Activated CD4-positive, alpha-beta memory T cell treated with anti-CD3 and anti-CD28 coated beads for 36 hours (primary cell): Measurements from ENCODE around the gene NPAS2. TPM values are rescaled to one million over a fixed set of nuclear protein-coding genes. Genes with fewer than 3 reads are reported as not detected.

Experiments
- CTCF ChIA-PET: fragments of 350-600 bp; sonication (Branson Sonifier 250); formaldehyde crosslinking; loops from one replicate; lab custom pipeline; 2021; ENCODE audit warnings: antibody characterized with exemption, inconsistent platforms; lab: Charles Lee
- POLR2A ChIA-PET: fragments of 350-600 bp; sonication (Branson Sonifier 250); formaldehyde crosslinking; loops from one replicate; lab custom pipeline; 2021; ENCODE audit warnings: antibody characterized with exemption; lab: Charles Lee
- DNase-seq: peaks from one replicate; pipeline ENCODE4 v3.0.0-alpha.2; 2020
- H3K27ac Mint-ChIP-seq: one replicate; pipeline ENCODE4 v1.8.0; 2021; ENCODE audit warnings: mixed read lengths
- H3K27me3 Mint-ChIP-seq: one replicate; pipeline ENCODE4 v1.8.0; 2021; ENCODE audit warnings: mixed read lengths
- H3K36me3 Mint-ChIP-seq: one replicate; pipeline ENCODE4 v1.8.0; 2021; ENCODE audit warnings: mixed read lengths
- H3K4me1 Mint-ChIP-seq: one replicate; pipeline ENCODE4 v1.8.0; 2021; ENCODE audit warnings: low read depth, mixed read lengths
- H3K4me3 Mint-ChIP-seq: one replicate; pipeline ENCODE4 v1.8.0; 2021; ENCODE audit warnings: mild to moderate bottlenecking, mixed read lengths
- H3K9me3 Mint-ChIP-seq: one replicate; pipeline ENCODE4 v1.8.0; 2021; ENCODE audit warnings: mixed read lengths
- intact Hi-C: fragments of 100-400 bp; cut with micrococcal nuclease; formaldehyde crosslinking; loops from one replicate; pipeline ENCODE4 v1.15.1; 2023
- total RNA-seq, 2 experiments: library from RNA; stranded (reverse); gene quantifications; one replicate each; pipeline ENCODE4 v1.2.3, GENCODE V29; 2021

NPAS2 gene
- total RNA-seq, 2 experiments from 2014 or later, result 1.4 to 2.3 TPM

DNA sequence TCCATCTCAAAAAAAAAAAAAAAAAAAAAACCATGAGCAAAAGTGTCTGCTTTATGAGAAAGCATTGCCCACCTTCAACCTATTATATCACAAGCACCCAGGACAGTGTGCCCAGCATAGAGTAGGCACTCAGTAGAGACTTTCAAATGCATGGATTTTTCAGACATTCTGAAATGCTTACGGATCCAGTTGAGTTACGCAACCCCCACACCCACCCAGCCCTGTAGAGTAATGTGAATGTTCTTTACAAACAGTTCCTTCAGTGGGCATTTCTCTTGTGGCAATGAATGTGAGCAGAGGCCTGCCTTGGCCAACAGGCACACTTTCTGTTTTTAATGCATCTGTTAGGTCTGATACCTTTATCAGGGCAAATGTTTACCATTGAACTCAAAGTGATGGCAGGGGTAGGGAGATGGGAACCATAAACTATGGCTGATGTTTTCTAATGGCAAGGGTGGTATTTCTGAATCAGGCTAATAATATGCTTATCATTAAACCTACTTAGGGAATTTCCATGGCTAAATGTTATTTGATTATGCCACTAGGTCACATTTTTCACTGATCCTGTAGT is 117.1 kb downstream of the NPAS2 start:
- DNase-seq, result no peak
- no peak overlapping the region for H3K27ac Mint-ChIP-seq
- H3K36me3 Mint-ChIP-seq, result no peaks in the 10 kb centered on the region
- ChIA-PET CTCF (no interaction called here), POLR2A (no interaction called here)
- no peaks in the 10 kb centered on the region for H3K9me3 Mint-ChIP-seq
- H3K4me3 Mint-ChIP-seq, result no peak overlapping the region
- intact Hi-C loops, result no loop called here
- peaks cover 20% of the 10 kb centered on the region for H3K4me1 Mint-ChIP-seq
- no peaks in the 10 kb centered on the region for H3K27me3 Mint-ChIP-seq

DNA sequence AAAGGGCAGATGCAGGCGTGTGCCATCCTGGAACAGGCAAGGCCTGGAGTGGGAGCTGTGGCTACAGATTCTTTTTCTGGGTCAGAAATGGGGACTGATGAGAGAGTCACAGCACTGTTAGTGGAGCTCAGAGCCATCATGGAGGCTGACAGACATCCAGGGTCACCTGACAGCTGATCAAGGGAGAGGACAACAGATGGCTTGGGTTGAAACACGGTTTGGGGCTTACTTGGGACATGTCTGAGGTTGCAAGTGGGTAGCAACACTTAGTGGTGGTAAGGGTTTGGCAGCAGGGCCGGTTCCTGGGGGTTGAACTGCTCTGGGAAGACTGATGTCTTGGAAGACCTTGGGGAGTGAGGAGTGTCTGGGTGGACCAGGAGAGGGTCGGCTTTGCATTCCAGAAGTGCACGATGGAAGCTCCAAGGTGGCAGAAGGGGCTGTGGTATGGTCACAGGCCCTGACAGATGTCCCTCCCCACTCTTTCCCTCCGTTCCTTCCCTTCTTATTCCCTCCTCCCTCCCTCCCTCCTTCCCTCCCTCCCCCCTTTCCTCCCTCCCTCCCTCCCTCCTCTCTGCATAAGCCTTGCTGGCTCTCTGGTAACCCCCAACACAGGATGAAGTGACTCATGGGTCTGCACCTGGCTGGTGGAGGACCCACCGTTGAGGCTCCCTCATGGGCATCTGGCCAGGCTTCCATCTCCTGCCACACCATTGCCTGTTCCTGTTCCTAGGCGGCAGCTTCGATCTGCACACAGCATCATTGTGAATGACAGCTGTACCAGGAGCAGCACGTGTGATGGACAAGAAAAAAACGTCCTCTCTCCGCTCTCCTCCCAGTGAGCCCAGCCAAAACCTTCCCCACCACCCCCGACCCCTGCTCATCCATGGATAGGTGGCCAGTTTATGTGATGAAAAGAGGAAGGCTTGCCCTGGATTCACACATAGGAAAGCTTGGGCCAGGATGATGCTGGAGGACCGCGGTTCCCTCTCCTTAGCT is 118.4 kb downstream of the NPAS2 start:
- Mint-ChIP-seq H3K27me3 (no peaks in the 10 kb centered on the region), H3K27ac (no peak overlapping the region), H3K9me3 (no peaks in the 10 kb centered on the region), H3K36me3 (no peaks in the 10 kb centered on the region), H3K4me3 (no peak overlapping the region), H3K4me1 (peaks cover 22% of the 10 kb centered on the region)
- DNase-seq, result no peak
- ChIA-PET CTCF (no interaction called here), POLR2A (no interaction called here)
- intact Hi-C loops, result no loop called here

GRCh38 chr2:100939445-100939844 is 119.5 kb downstream of the NPAS2 start:
- Mint-ChIP-seq H3K36me3 (no peaks in the 10 kb centered on the region), H3K4me3 (no peak overlapping the region), H3K27ac (no peak overlapping the region), H3K27me3 (no peaks in the 10 kb centered on the region), H3K9me3 (no peaks in the 10 kb centered on the region), H3K4me1 (peaks cover 22% of the 10 kb centered on the region)
- ChIA-PET POLR2A (no interaction called here), CTCF (no interaction called here)
- DNase-seq, result no peak
- intact Hi-C loops, result no loop called here

GRCh38 chr2:100940240-100940639 is 120.3 kb downstream of the NPAS2 start:
- DNase-seq, result no peak
- intact Hi-C loops, result loop anchor here (2.0 kb wide), 1 partner anchor 15 kb away; no protein-coding TSS in a partner anchor
- no peaks in the 10 kb centered on the region for H3K36me3 Mint-ChIP-seq
- no peak overlapping the region for H3K4me3 Mint-ChIP-seq
- ChIA-PET POLR2A (interaction anchor here (1.4 kb wide), 1 partner anchor 16 kb away, joined by 3 read pairs; no protein-coding TSS in a partner anchor), CTCF (no interaction called here)
- H3K27me3 Mint-ChIP-seq, result no peaks in the 10 kb centered on the region
- H3K9me3 Mint-ChIP-seq, result no peaks in the 10 kb centered on the region
- H3K4me1 Mint-ChIP-seq, result peaks cover 22% of the 10 kb centered on the region
- no peak overlapping the region for H3K27ac Mint-ChIP-seq

- CTCF ChIA-PET, result no interaction called here
- DNase-seq, result peak; percentile 47
- H3K27me3 Mint-ChIP-seq, result no peaks in the 10 kb centered on the region
- H3K36me3 Mint-ChIP-seq, result no peaks in the 10 kb centered on the region
- H3K4me3 Mint-ChIP-seq, result peak overlapping the region; percentile 54
- H3K9me3 Mint-ChIP-seq, result no peaks in the 10 kb centered on the region
- intact Hi-C loops, result loop anchor here (2.0 kb wide), 1 partner anchor 16 kb away; no protein-coding TSS in a partner anchor
- peaks cover 22% of the 10 kb centered on the region for H3K4me1 Mint-ChIP-seq
- peak overlapping the region; percentile 64 for H3K27ac Mint-ChIP-seq
- POLR2A ChIA-PET, result interaction anchor here (1.4 kb wide), 1 partner anchor 17 kb away, joined by 3 read pairs; no protein-coding TSS in a partner anchor
Measured at GRCh38 chr2:100940766-100941645, 121.1 kb downstream of the NPAS2 start.

DNA sequence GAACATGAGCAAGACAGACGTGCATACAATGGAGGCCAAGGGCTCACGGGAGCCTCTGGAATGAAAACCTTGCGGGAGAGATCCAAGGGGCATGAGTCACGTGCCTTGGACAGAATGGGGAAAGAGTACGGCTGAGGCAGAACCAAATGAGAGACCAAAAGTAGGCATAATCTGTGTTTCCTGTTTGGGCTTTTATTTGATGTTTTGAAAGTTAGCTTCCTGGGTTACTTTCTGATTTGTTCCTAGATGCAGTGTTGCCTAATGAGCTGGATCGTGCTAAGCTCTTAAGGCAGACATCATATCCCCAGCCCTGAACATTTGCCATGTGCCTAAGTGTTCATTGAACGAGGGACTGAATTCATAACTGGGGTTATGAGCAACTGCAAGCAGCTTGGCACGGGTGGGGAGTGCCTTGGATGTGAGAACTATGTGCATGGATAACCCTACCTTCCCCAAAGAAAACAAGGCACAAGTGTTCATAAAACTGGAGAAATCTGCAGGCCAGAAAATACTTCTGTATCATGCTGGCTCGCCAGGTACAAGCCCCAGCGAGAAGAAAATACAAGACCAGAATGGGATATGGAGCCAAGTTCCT is 121.8 kb downstream of the NPAS2 start:
- peak; percentile 19 for DNase-seq
- Mint-ChIP-seq H3K9me3 (no peaks in the 10 kb centered on the region), H3K36me3 (no peaks in the 10 kb centered on the region), H3K27me3 (peaks cover 2% of the 10 kb centered on the region), H3K4me1 (peaks cover 22% of the 10 kb centered on the region), H3K4me3 (no peak overlapping the region), H3K27ac (peak overlapping the region; percentile 64)
- CTCF ChIA-PET, result no interaction called here
- POLR2A ChIA-PET, result interaction anchor here (1.4 kb wide), 1 partner anchor 17 kb away, joined by 3 read pairs; no protein-coding TSS in a partner anchor
- intact Hi-C loops, result loop anchor here (2.0 kb wide), 1 partner anchor 17 kb away; no protein-coding TSS in a partner anchor

DNA sequence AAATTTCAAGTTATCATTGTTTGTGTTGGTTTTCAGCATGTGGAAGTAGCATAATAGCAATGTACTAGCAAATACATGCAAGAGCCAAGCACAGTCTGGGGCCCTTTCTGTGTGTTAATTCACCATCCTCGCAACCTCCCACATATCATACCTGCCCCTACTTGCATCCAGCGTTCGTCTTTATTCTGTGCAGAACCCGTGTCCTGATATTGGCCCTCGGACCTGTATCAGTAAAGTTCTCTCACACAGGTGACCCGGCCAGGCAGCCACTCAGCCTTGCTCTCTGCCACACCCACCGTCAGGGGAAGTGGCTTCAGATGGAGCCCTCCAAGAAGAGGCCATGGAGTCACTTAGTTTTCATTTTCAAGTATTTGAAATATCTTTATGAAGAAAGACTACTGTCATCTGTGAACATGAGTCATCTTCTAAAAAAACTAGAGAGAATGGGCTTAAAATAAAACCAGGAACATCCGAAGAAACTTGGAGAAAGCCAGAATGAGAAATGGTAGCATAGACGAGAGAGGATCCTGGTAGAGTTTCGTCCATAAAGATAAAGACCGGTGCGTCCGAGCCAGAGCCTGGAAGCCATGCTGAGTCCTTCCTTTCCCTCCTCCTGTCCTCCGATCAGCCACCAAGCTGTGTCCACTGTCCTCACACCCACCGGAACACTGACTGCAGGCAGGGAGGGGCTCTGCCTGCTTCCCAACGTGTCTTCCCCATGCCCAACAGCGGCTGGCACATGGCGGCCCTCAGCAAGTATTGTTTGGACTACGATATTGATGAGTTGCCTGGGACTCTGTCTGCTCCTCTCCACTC is 124.9 kb downstream of the NPAS2 start:
- no peak for DNase-seq
- no peak overlapping the region for H3K4me3 Mint-ChIP-seq
- POLR2A ChIA-PET, result no interaction called here
- no peak overlapping the region for H3K27ac Mint-ChIP-seq
- peaks cover 3% of the 10 kb centered on the region for H3K27me3 Mint-ChIP-seq
- intact Hi-C loops, result no loop called here
- peaks cover 22% of the 10 kb centered on the region for H3K4me1 Mint-ChIP-seq
- CTCF ChIA-PET, result no interaction called here
- H3K36me3 Mint-ChIP-seq, result no peaks in the 10 kb centered on the region
- no peaks in the 10 kb centered on the region for H3K9me3 Mint-ChIP-seq

GRCh38 chr2:100945433-100945740 is 125.4 kb downstream of the NPAS2 start:
- Mint-ChIP-seq H3K36me3 (no peaks in the 10 kb centered on the region), H3K9me3 (no peaks in the 10 kb centered on the region), H3K4me1 (peaks cover 19% of the 10 kb centered on the region), H3K27ac (no peak overlapping the region), H3K4me3 (no peak overlapping the region), H3K27me3 (peaks cover 3% of the 10 kb centered on the region)
- intact Hi-C loops, result no loop called here
- POLR2A ChIA-PET, result no interaction called here
- no peak for DNase-seq
- CTCF ChIA-PET, result no interaction called here

GRCh38 chr2:100945930-100946607 is 126.1 kb downstream of the NPAS2 start:
- POLR2A ChIA-PET, result no interaction called here
- intact Hi-C loops, result no loop called here

GRCh38 chr2:100948942-100949811 is 129.2 kb downstream of the NPAS2 start:
- Mint-ChIP-seq H3K9me3 (no peaks in the 10 kb centered on the region), H3K4me1 (no peaks in the 10 kb centered on the region), H3K4me3 (no peak overlapping the region), H3K36me3 (no peaks in the 10 kb centered on the region), H3K27me3 (peaks cover 3% of the 10 kb centered on the region), H3K27ac (no peak overlapping the region)
- intact Hi-C loops, result no loop called here
- ChIA-PET CTCF (no interaction called here), POLR2A (no interaction called here)
- DNase-seq, result no peak

More at GRCh38 chr2:100945930-100946607, 126.1 kb downstream of the NPAS2 start:
- CTCF ChIA-PET, result no interaction called here
- Mint-ChIP-seq H3K4me3 (no peak overlapping the region), H3K36me3 (no peaks in the 10 kb centered on the region), H3K4me1 (peaks cover 12% of the 10 kb centered on the region), H3K27me3 (peaks cover 3% of the 10 kb centered on the region), H3K27ac (no peak overlapping the region), H3K9me3 (no peaks in the 10 kb centered on the region)
- no peak for DNase-seq
